Mucosa of descending colon (tissue), 3 donors: Measurements from ENCODE around the gene CNOT6L. TPM values are rescaled to one million over a fixed set of nuclear protein-coding genes. Genes with fewer than 3 reads are reported as not detected.

ENCODE experiments used
- ATAC-seq: fragments of 200-7000 bp; cut with Tn5 transposase; one replicate; pipeline ENCODE4 v1.9.1; 2020; ENCODE audit warnings: mild to moderate bottlenecking, moderate library complexity
- DNase-seq, 3 donors: peaks; one replicate each; pipeline ENCODE4 v3.0.0-alpha.2; 2020
- H3K36me3 ChIP-seq: fragments of 200-600 bp; one replicate; pipeline ENCODE4 v1.8.0; 2021; ENCODE audit warnings: low read depth, mild to moderate bottlenecking
- H3K4me1 ChIP-seq: fragments of 200-600 bp; one replicate; pipeline ENCODE4 v1.8.0; 2021; ENCODE audit warnings: low read depth, mild to moderate bottlenecking
- H3K4me3 ChIP-seq: fragments of 200-600 bp; one replicate; pipeline ENCODE4 v1.8.0; 2021; ENCODE audit warnings: mild to moderate bottlenecking
- H3K9me3 ChIP-seq: fragments of 200-600 bp; one replicate; pipeline ENCODE4 v1.8.0; 2021; ENCODE audit warnings: mild to moderate bottlenecking
- intact Hi-C, 2 donors: fragments of 100-400 bp; cut with DNase I in 1 of 2; cut with micrococcal nuclease in 1 of 2; formaldehyde crosslinking; loops; one replicate each; pipeline versions ENCODE4 v1.11.0 to v1.11.1; 2022; cut with DNase I, micrococcal nuclease
- total RNA-seq, 3 donors: library from RNA; stranded (reverse); fragmentation: NEBNext Ultra II Directional in 2 of 3; extraction: Animal tissue kit (Norgen Biotek cat#: 25700) in 2 of 3; gene quantifications; one replicate each; pipeline versions ENCODE4 v1.2.1 to v1.2.4, GENCODE V29; 2021 to 2023
- TF ChIP-seq, protein P1 (sequence below): fragments of 200-600 bp; IDR thresholded peaks from one replicate; pipeline ENCODE4 v1.8.0; 2022; ENCODE audit warnings: antibody characterized with exemption, mild to moderate bottlenecking
- donor health status: DM: no; HTN: no; CAD: no; lungs with moderate emphysema.
- donor health status: DM: no; HTN: no; CAD: no.
- donor health status: DM: no; HTN: yes; CAD: no.

CNOT6L gene
- total RNA-seq, 3 donors from 2014 or later, result 38.5 to 51.0 (median 42.7) TPM

DNA sequence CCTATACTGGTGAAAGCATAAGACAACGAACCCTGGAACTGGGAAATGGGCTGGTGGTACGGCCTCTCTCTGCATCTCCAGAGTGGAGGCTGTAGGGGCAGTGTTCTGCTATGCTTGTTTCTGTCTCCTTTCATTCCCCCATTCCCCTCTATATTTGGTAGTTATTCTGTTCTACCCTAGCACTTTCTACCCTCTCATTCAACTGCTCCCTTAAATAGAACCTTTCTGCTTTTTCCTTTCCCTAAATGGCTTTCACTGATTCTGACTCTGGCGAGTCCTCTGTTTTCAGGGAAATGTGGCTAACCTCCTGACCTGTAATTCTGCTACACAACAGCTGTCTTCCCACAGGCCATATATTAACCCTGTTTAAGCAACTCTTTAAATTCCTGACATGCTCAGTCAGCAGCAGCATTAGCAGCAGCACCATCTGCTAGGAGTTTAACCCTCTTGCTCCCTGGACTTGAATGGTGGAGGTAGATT lies 119.4 kb downstream of the CNOT6L start:
- ATAC-seq (peak; percentile 52), DNase-seq (no peak)
- H3K4me3 ChIP-seq, result no peak overlapping the region
- TF ChIP-seq, protein P1, sequence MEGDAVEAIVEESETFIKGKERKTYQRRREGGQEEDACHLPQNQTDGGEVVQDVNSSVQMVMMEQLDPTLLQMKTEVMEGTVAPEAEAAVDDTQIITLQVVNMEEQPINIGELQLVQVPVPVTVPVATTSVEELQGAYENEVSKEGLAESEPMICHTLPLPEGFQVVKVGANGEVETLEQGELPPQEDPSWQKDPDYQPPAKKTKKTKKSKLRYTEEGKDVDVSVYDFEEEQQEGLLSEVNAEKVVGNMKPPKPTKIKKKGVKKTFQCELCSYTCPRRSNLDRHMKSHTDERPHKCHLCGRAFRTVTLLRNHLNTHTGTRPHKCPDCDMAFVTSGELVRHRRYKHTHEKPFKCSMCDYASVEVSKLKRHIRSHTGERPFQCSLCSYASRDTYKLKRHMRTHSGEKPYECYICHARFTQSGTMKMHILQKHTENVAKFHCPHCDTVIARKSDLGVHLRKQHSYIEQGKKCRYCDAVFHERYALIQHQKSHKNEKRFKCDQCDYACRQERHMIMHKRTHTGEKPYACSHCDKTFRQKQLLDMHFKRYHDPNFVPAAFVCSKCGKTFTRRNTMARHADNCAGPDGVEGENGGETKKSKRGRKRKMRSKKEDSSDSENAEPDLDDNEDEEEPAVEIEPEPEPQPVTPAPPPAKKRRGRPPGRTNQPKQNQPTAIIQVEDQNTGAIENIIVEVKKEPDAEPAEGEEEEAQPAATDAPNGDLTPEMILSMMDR, result no peak
- H3K9me3 ChIP-seq, result no peaks in the 10 kb centered on the region
- intact Hi-C loops, result no loop called here
- H3K36me3 ChIP-seq, result no peaks in the 10 kb centered on the region
- no peaks in the 10 kb centered on the region for H3K4me1 ChIP-seq

DNA sequence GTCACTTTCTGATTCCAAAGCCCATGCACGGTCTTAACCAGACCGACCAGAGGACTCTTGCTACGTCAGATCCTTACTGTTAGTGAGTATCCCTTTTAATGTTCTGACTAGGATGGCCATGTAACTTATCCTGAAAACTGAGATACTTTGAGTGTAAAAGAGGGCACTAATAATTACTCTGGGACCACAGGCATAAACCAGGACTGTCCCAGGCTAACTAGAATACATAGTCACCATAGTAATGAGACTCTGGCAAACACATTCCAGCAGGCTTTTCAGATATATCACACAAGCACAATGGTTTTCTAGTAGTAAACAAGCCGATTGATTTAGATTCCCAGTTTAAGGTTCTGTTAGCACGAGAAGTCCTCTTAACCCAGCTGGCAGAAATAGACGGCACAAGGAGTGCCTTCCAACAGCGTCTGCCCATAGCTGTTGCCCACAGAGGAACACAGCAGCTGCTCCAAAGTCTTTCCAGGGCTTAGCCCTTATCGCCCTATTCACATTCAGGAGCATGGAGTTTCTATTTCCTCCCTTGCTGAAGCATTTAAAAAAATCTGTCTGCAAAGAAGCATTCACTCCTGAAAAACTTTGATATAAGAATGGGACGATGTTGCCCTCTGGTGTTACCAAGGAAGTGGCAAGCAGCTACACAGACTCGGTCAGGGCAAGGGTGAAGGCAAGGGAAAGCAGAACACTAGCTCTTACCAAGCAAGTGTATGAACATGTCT lies 121.1 kb downstream of the CNOT6L start:
- ATAC-seq (peak; percentile 95), DNase-seq (peak in 2 of 3 donors; percentile 33 to 74)
- TF ChIP-seq, protein P1, result peak; percentile 17
- Histone ChIP-seq H3K36me3 (no peaks in the 10 kb centered on the region), H3K4me1 (no peaks in the 10 kb centered on the region), H3K9me3 (no peaks in the 10 kb centered on the region), H3K4me3 (no peak overlapping the region)
- intact Hi-C loops, result no loop called here

- TF ChIP-seq, protein P1, result no peak
- H3K9me3 ChIP-seq, result no peaks in the 10 kb centered on the region
- H3K36me3 ChIP-seq, result no peaks in the 10 kb centered on the region
- intact Hi-C loops, result no loop called here
- ATAC-seq, result no peak
- no peak for DNase-seq
- no peaks in the 10 kb centered on the region for H3K4me1 ChIP-seq
- no peak overlapping the region for H3K4me3 ChIP-seq
These were observed 123.4 kb downstream of the CNOT6L start for GRCh38 chr4:77695774-77696173.

DNA sequence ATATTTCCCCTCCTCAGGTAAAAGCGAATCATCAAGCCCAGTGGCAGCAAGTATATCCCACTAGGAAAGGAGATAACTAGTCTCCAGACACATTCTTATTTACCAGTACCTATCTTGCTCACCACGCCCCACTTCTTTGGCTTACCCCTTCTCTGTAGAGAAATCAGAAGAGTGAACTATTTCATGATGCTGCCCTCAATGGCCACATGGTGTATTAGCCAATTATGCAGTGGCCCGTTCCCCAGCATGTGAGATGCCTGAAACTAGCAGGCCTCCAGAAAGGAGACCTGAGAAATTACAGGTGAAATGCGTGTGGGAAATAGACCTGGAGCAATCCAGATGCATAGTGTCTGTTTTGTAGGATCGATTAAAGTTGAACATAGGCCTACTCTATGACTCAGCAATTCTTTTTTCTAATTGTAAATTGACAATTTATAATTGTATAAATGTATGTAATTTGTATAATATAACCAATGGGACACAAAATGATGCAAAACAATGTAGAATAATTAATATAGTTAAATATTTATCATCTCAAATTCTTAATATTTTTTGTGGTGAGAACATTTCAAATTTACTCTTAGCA lies 126.2 kb downstream of the CNOT6L start:
- TF ChIP-seq, protein P1, result no peak
- H3K4me1 ChIP-seq, result no peaks in the 10 kb centered on the region

DNA sequence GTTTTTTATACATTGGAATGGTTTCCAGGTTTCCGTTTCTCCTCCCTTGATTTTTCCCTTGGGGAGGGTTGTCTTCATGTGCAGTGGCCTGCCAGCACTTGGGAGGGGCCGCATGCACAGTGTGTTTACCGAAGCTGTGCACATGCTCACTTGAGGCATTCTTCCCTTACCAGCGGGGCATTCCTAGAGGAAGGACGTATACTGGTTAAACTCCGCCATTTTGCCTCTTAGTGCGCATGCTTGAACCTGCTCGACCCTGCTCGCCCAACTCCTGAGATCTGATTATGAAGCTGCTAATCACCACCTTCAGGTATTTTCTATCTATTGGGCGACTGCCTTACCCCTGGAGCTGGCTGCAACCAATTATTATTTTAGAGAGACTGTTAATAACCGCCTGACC lies 137.4 kb downstream of the CNOT6L start:
- Histone ChIP-seq H3K4me1 (no peaks in the 10 kb centered on the region), H3K36me3 (no peaks in the 10 kb centered on the region), H3K9me3 (no peaks in the 10 kb centered on the region), H3K4me3 (no peak overlapping the region)
- no peak for DNase-seq
- intact Hi-C loops, result no loop called here
- ATAC-seq, result no peak
- TF ChIP-seq, protein P1, result no peak

More for the DNA sequence above, 126.2 kb downstream of the CNOT6L start:
- Histone ChIP-seq H3K4me3 (no peak overlapping the region), H3K36me3 (no peaks in the 10 kb centered on the region), H3K9me3 (no peaks in the 10 kb centered on the region)
- intact Hi-C loops, result no loop called here
- DNase-seq (no peak), ATAC-seq (no peak)
